ENCODE results near the gene GABBR1. TPM values are rescaled to one million over a fixed set of nuclear protein-coding genes. Genes with fewer than 3 reads are reported as not detected.
A peak's percentile ranks its signal among the peaks of the same experiment; 100 is the strongest.

Gene GABBR1
- total RNA-seq, 2 experiments from 2014 or later = 6.0 to 8.1 TPM

DNA sequence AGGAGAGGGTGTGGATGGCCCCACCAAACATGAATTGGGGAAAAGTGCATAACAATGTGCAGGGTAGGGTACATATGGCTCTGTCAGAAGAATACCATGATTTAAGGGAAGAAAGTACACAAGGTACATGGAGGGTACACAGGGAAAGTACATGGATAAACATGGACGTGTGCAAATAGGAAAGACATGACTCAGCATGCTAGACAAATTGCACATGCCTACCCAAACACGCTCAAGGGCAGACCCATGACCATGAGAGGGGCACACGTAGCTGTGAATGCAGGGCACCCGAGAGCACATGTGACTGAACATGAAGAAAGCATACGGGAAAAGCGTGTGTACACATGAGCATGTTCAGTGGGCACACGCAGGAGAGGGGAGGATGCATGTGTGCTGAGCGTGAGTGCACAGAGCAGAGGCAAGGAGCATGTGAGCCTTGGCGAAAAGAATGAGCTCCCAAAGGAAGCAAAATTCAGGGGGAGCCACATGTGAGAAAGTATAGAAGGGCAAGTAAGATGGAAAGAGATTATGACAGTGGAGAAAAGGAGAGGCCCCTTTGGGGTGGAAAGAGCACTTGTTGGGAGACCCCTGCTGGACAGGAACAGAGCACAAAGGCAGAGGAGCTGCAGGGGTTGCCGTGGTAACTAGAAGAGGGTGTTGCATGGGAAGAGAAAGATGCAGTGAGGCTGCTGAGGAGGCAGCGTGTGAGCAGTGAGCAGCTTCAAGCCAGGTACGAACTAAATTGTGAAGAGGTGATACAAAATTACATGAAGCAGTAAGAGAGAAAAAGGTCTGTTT lies 30.2 kb downstream of the GABBR1 start:
- H3K4me1 Mint-ChIP-seq = no peaks in the 10 kb centered on the region
- no peaks in the 10 kb centered on the region for H3K36me3 Mint-ChIP-seq
- H3K9me3 Mint-ChIP-seq (ENCODE audit: low read depth) = no peaks in the 10 kb centered on the region
- no peak for ATAC-seq
- no peaks in the 10 kb centered on the region for H3K27me3 Mint-ChIP-seq
- no peak for DNase-seq
- no peak overlapping the region for H3K27ac Mint-ChIP-seq
- H3K4me3 Mint-ChIP-seq = no peak overlapping the region
- CTCF ChIA-PET = interaction anchor here (1.3 kb wide), 1 partner anchor 51 kb away, joined by 3 read pairs; no protein-coding TSS in a partner anchor

GRCh38 chr6:29598172-29598747 lies 34.7 kb downstream of the GABBR1 start:
- H3K36me3 Mint-ChIP-seq = no peaks in the 10 kb centered on the region
- H3K9me3 Mint-ChIP-seq (ENCODE audit: low read depth) = no peaks in the 10 kb centered on the region
- no peak for ATAC-seq
- no peaks in the 10 kb centered on the region for H3K4me1 Mint-ChIP-seq
- DNase-seq = no peak
- H3K27ac Mint-ChIP-seq = no peak overlapping the region
- CTCF ChIA-PET = no interaction called here
- H3K4me3 Mint-ChIP-seq = no peak overlapping the region
- peaks cover 13% of the 10 kb centered on the region for H3K27me3 Mint-ChIP-seq

DNA sequence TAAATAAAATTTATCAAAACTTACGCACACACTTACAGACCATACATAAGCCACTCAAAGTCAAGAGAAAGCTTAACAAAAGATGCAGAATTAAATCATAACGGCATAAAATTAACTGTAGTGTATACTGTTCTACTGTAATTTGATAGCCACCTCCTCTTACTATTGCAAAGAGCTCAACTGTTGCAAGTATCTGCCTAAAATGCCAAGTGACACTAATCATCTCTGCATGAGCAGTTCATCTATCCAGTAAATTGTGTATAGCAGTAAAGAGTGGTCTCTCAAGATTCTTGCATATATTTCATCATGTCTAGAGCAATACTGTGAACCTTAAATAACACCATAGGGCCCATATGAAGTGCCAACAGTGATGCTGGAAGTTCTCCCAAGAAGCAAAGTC lies 35.8 kb downstream of the GABBR1 start:
- Mint-ChIP-seq H3K36me3 (no peaks in the 10 kb centered on the region), H3K4me3 (no peak overlapping the region), H3K27ac (no peak overlapping the region), H3K4me1 (no peaks in the 10 kb centered on the region), H3K9me3 (ENCODE audit: low read depth) (no peaks in the 10 kb centered on the region), H3K27me3 (peaks cover 17% of the 10 kb centered on the region)
- DNase-seq = no peak
- no peak for ATAC-seq
- CTCF ChIA-PET = no interaction called here

GRCh38 chr6:29596381-29596900 lies 36.5 kb downstream of the GABBR1 start:
- Mint-ChIP-seq H3K36me3 (no peaks in the 10 kb centered on the region), H3K9me3 (ENCODE audit: low read depth) (no peaks in the 10 kb centered on the region), H3K4me1 (no peaks in the 10 kb centered on the region), H3K27ac (no peak overlapping the region), H3K4me3 (no peak overlapping the region), H3K27me3 (peaks cover 24% of the 10 kb centered on the region)
- ATAC-seq (no peak), DNase-seq (no peak)
- CTCF ChIA-PET = no interaction called here

DNA sequence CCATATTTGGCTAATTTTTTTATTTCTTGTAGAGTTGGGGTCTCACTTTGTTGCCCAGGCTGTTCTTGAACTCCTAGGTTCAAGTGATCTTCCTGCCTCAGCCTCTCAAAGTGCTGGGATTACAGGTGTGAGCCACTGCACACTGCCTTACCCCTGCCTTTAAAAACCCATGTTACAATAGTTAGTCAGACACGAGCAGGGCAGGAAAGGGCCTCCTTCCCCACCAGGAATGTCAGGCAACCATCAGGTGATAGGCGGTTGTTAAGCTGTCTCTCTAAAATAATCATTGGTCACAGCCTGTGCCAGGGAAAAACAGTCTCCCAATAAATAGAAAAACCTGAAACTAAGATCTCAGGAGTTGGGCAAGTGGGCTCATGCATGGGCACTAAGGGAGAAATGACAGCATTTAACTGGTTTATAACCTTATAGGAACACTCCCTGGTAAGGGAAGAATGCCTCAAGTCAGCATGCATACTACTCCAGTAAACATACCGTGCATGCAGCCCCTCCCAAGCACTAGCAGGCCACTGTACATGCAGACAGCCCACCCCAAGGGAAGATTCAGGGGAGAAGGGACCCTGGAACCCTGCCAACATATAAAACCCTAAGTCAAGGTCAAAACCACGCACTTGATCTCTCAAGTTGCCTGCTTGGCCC lies 39.7 kb downstream of the GABBR1 start:
- no peaks in the 10 kb centered on the region for H3K4me1 Mint-ChIP-seq
- DNase-seq (no peak), ATAC-seq (no peak)
- no peaks in the 10 kb centered on the region for H3K9me3 Mint-ChIP-seq (ENCODE audit: low read depth)
- no peak overlapping the region for H3K27ac Mint-ChIP-seq
- CTCF ChIA-PET = no interaction called here
- peaks cover 37% of the 10 kb centered on the region for H3K27me3 Mint-ChIP-seq
- no peak overlapping the region for H3K4me3 Mint-ChIP-seq
- H3K36me3 Mint-ChIP-seq = no peaks in the 10 kb centered on the region

- Mint-ChIP-seq H3K27me3 (peaks cover 47% of the 10 kb centered on the region), H3K4me3 (no peak overlapping the region), H3K9me3 (ENCODE audit: low read depth) (no peaks in the 10 kb centered on the region), H3K27ac (no peak overlapping the region), H3K4me1 (peaks cover 1% of the 10 kb centered on the region), H3K36me3 (no peaks in the 10 kb centered on the region)
- no peak for DNase-seq
- no peak for ATAC-seq
- CTCF ChIA-PET = no interaction called here
Observed at GRCh38 chr6:29591677-29592076, 41.3 kb downstream of the GABBR1 start.

DNA sequence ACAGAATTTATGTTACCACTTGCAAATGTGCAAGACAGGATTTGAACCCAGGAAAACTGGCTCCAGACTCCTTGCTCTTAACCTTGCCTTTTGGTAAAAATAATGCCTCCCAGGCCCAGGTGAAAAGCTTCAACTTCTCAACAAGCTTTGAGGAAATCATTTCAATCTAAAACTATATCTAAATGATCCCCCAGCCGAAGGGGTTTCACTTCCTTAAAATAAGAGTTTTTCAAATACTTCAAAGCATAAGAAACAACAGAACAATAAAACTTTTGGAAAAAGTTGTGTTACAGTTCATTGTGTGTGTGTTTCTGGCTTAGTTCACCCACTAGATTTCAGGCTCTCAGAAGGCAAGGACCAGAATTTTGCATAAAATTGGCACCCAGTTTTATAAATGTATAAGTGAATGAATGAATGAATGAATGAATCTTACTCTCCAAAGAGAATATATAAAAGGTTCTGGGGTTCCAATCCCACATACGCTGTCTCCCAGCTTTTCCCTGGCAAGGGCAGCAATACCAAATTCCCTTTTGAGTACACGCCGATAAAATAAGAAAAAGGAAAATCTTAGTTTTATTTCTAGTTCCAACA lies 42.7 kb downstream of the GABBR1 start:
- DNase-seq = no peak
- Mint-ChIP-seq H3K36me3 (no peaks in the 10 kb centered on the region), H3K4me1 (peaks cover 1% of the 10 kb centered on the region), H3K9me3 (ENCODE audit: low read depth) (no peaks in the 10 kb centered on the region), H3K27ac (no peak overlapping the region), H3K4me3 (no peak overlapping the region), H3K27me3 (peaks cover 51% of the 10 kb centered on the region)
- CTCF ChIA-PET = interaction anchor here (1.5 to 2.0 kb wide), 2 partner anchors 12 to 26 kb away, joined by 3 to 8 read pairs; no protein-coding TSS in a partner anchor
- ATAC-seq = no peak

GRCh38 chr6:29589423-29590048 lies 43.4 kb downstream of the GABBR1 start:
- CTCF ChIA-PET = interaction anchor here (1.0 to 2.0 kb wide), 4 partner anchors 11 to 751 kb away, joined by 3 to 8 read pairs (median 4); no protein-coding TSS in a partner anchor
- H3K27me3 Mint-ChIP-seq = peaks cover 53% of the 10 kb centered on the region
- DNase-seq (peak; percentile 65), ATAC-seq (peak; percentile 66)
- H3K27ac Mint-ChIP-seq = no peak overlapping the region
- H3K4me1 Mint-ChIP-seq = peaks cover 1% of the 10 kb centered on the region
- H3K4me3 Mint-ChIP-seq = no peak overlapping the region
- H3K9me3 Mint-ChIP-seq (ENCODE audit: low read depth) = no peaks in the 10 kb centered on the region
- H3K36me3 Mint-ChIP-seq = no peaks in the 10 kb centered on the region

- ATAC-seq = no peak
- CTCF ChIA-PET = no interaction called here
- H3K4me3 Mint-ChIP-seq = no peak within 1 kb of the TSS
Observed at GRCh38 chr6:29584821-29585220, 48.2 kb downstream of the GABBR1 start, which contains the start of gene OR2H2. Gene OR2H2 (plus strand): TSS chr6:29585121. CDS start chr6:29587945, 2,824 bp downstream.

DNA sequence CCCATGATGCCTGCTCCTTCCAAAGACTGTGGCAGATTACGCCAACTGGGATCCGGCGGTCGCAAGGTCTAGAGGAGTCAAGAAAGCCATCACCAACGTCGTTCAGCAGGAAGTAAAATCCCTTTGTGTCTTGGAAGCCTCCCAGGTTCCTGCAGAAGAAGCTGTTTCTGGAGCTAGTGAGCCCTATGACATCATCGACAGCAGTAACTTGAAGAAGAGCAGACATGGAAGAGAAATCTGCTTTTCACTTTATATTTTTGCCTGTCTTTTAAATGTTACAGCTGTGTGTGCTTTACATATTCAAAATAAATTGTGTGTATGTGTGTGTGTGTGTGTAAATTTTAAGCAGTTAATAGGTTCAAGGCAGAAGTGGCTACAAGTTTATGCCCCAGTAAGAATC lies 55.4 kb downstream of the GABBR1 start:
- H3K36me3 Mint-ChIP-seq = no peaks in the 10 kb centered on the region
- no peak overlapping the region for H3K4me3 Mint-ChIP-seq
- peaks cover 30% of the 10 kb centered on the region for H3K27me3 Mint-ChIP-seq
- CTCF ChIA-PET = interaction anchor here (1.7 kb wide), 1 partner anchor 12 kb away, joined by 8 read pairs; no protein-coding TSS in a partner anchor
- no peaks in the 10 kb centered on the region for H3K9me3 Mint-ChIP-seq (ENCODE audit: low read depth)
- DNase-seq = no peak
- no peaks in the 10 kb centered on the region for H3K4me1 Mint-ChIP-seq
- no peak for ATAC-seq
- H3K27ac Mint-ChIP-seq = no peak overlapping the region

More at GRCh38 chr6:29584821-29585220, 48.2 kb downstream of the GABBR1 start, which contains the start of gene OR2H2:
- Mint-ChIP-seq H3K4me1 (peaks cover 1% of the 10 kb centered on the region), H3K27me3 (peaks cover 46% of the 10 kb centered on the region), H3K9me3 (ENCODE audit: low read depth) (no peaks in the 10 kb centered on the region), H3K27ac (no peak within 1 kb of the TSS), H3K36me3 (no peaks in the 10 kb centered on the region)
- no peak for DNase-seq

- no peak for DNase-seq
- Mint-ChIP-seq H3K4me1 (no peaks in the 10 kb centered on the region), H3K27me3 (peaks cover 40% of the 10 kb centered on the region), H3K9me3 (ENCODE audit: low read depth) (no peaks in the 10 kb centered on the region), H3K27ac (no peak overlapping the region), H3K4me3 (no peak overlapping the region), H3K36me3 (no peaks in the 10 kb centered on the region)
- CTCF ChIA-PET = no interaction called here
- no peak for ATAC-seq
Observed at GRCh38 chr6:29576056-29576455, 56.9 kb downstream of the GABBR1 start.

DNA sequence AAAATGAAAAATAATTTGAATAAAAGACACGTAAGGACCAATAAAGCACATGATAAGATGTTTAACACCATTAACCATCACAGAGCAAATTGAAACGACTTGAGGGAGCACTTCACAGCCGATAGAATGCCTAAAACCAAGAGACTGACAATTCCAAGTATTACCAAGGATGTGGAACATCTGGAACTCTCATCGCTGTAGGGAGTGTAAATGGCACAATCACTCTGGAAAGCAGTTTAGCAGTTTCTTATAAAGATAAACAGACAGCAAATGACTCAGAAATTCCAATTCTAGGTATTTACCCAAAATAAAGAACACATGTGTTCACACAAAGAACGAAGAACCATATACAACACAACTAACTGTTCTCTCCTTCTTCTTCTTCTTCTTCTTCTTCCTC lies 65.0 kb downstream of the GABBR1 start:
- no peak overlapping the region for H3K4me3 Mint-ChIP-seq
- DNase-seq = no peak
- no peaks in the 10 kb centered on the region for H3K9me3 Mint-ChIP-seq (ENCODE audit: low read depth)
- H3K36me3 Mint-ChIP-seq = no peaks in the 10 kb centered on the region
- no peak for ATAC-seq
- CTCF ChIA-PET = no interaction called here
- no peak overlapping the region for H3K27ac Mint-ChIP-seq
- peaks cover 2% of the 10 kb centered on the region for H3K4me1 Mint-ChIP-seq
- peaks cover 53% of the 10 kb centered on the region for H3K27me3 Mint-ChIP-seq

DNA sequence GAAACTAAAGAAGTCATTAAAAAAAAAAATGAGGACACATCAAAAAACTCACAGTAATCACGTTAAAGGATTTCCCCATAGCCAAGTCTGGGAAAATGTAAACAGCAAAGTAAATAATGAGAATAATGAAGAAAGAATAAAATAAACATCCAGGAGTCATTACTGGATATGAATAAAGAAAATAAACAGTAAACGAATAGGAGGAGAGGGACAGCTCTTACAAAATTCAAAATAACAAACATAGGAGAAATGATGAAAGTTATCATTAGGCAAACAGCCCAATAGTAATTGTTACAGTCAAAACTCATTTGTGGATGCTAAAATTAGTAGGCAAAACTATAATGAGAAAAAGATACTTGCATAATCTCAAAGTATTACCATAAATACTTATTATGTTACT lies 65.4 kb downstream of the GABBR1 start:
- H3K27me3 Mint-ChIP-seq = peaks cover 57% of the 10 kb centered on the region
- H3K4me1 Mint-ChIP-seq = peaks cover 2% of the 10 kb centered on the region
- CTCF ChIA-PET = no interaction called here
- H3K9me3 Mint-ChIP-seq (ENCODE audit: low read depth) = no peaks in the 10 kb centered on the region
- ATAC-seq (no peak), DNase-seq (no peak)
- H3K36me3 Mint-ChIP-seq = no peaks in the 10 kb centered on the region
- H3K4me3 Mint-ChIP-seq = no peak overlapping the region
- H3K27ac Mint-ChIP-seq = no peak overlapping the region
